Gastroesophageal sphincter (tissue), 3 donors: ENCODE data around the gene PPP5C.

ENCODE experiments used
- CTCF ChIP-seq, 4 experiments: fragments of 200-600 bp in 2 of 4; fragments of 450-650 bp in 2 of 4; sonication (generic) in 1 of 4; IDR thresholded peaks; one replicate each; pipeline ENCODE4 v1.5.1; 2017 to 2019; ENCODE audit warnings: antibody characterized with exemption in 4 of 4, mild to moderate bottlenecking in 2 of 4, moderate library complexity in 2 of 4
- POLR2A ChIP-seq, 2 donors: fragments of 450-650 bp; IDR thresholded peaks; one replicate each; pipeline ENCODE4 v1.6.1; 2017; ENCODE audit warnings: antibody characterized with exemption in 2 of 2, mild to moderate bottlenecking in 2 of 2, moderate library complexity in 1 of 2
- POLR2AphosphoS5 ChIP-seq: sonication (generic); formaldehyde crosslinking; IDR thresholded peaks from one replicate; pipeline ENCODE4 v1.6.1; 2017; ENCODE audit warnings: antibody characterized with exemption

GRCh38 chr19:46319613-46320012 lies 27.3 kb upstream of the PPP5C start:
- no peak for TF ChIP-seq CTCF (IDR thresholded peaks at IDR 0.05)
- no peak for TF ChIP-seq POLR2A (IDR thresholded peaks at IDR 0.05)
- TF ChIP-seq POLR2AphosphoS5, result no peak
